HepG2 (cell line): ENCODE data around the gene SLC22A4. TPM values are rescaled to one million over a fixed set of nuclear protein-coding genes. Genes with fewer than 3 reads are reported as not detected.

Experiments
- ATAC-seq: fragments of 200-7000 bp; cut with Tn5 transposase; 3 replicates; pipeline ENCODE4 v1.9.1; 2020; ENCODE audit warnings: mild to moderate bottlenecking, moderate library complexity
- BruUV-seq: library from RNA; stranded (reverse); fragments of 400-500 nt; replicated peaks from 2 replicates; lab custom pipeline; 2021; lab: Mats Ljungman, UMichigan
- CTCF ChIA-PET: fragments of 300-600 bp; formaldehyde crosslinking; extraction: SDS; loops from one replicate; lab custom pipeline; 2021; ENCODE audit warnings: low total read pairs, inconsistent platforms, low intra/inter-chr PET ratio; lab: Yijun Ruan, JAX
- POLR2A ChIA-PET: fragments of 350-600 bp; sonication (Branson Sonifier 250); formaldehyde crosslinking; loops from one replicate; lab custom pipeline; 2020; ENCODE audit warnings: antibody characterized with exemption, inconsistent platforms; lab: Yijun Ruan, JAX
- DNase-seq: peaks from one replicate; pipeline ENCODE4 v3.0.0-alpha.2; 2015; ENCODE audit warnings: low spot score
- FAIRE-seq: peaks from 3 replicates; lab custom pipeline; 2011; peaks lifted over from hg19 to GRCh38; lab: Jason Lieb, UNC
- H2AFZ ChIP-seq: one replicate; pipeline ENCODE4 v1.6.1; 2011; ENCODE audit warnings: low read length, inconsistent platforms
- H3K27ac ChIP-seq: fragments of 300-600 bp; 3 replicates; pipeline ENCODE4 v1.8.0; 2011; ENCODE audit warnings: mixed run types, mild to moderate bottlenecking, mixed read lengths, low read length, inconsistent platforms; ENCODE audit not compliant: insufficient read depth; ENCODE audit errors: extremely low read length
- H3K27me3 ChIP-seq, 2 experiments: fragments of 200-600 bp in 1 of 2; 2 replicates in 1 of 2; 3 replicates in 1 of 2; pipeline versions ENCODE4 v1.6.0 to v1.8.0; 2011; ENCODE audit warnings: low read length in 2 of 2, mild to moderate bottlenecking in 2 of 2, moderate library complexity in 2 of 2, inconsistent platforms in 1 of 2; ENCODE audit not compliant: insufficient read depth in 2 of 2, control insufficient read depth in 1 of 2
- H3K36me3 ChIP-seq, 2 experiments: fragments of 200-600 bp in 1 of 2; replicated peaks in 1 of 2; 2 replicates in 1 of 2; 3 replicates in 1 of 2; pipeline versions ENCODE4 v1.5.1 to v1.8.0; 2011; ENCODE audit warnings: low read length in 2 of 2, inconsistent platforms in 1 of 2; ENCODE audit not compliant: insufficient read depth in 2 of 2, control insufficient read depth in 1 of 2
- H3K4me1 ChIP-seq: 2 replicates; pipeline ENCODE4 v1.5.1; 2012; ENCODE audit warnings: low read length, inconsistent platforms; ENCODE audit not compliant: insufficient read depth
- H3K4me2 ChIP-seq: 2 replicates; pipeline ENCODE4 v1.6.0; 2011; ENCODE audit warnings: low read depth, low read length, inconsistent platforms
- H3K4me3 ChIP-seq, 3 experiments: fragments of 200-600 bp in 1 of 3; sonication (generic), shearing (Covaris generic) in 1 of 3; replicated peaks in 1 of 3; 2 replicates each; pipeline ENCODE4 v1.5.1; 2011 to 2016; ENCODE audit warnings: low read length in 3 of 3, inconsistent platforms in 2 of 3, low read depth in 2 of 3, mild to moderate bottlenecking in 2 of 3, control low read depth in 1 of 3, mixed read lengths in 1 of 3; ENCODE audit not compliant: insufficient read depth in 1 of 3
- H3K79me2 ChIP-seq: one replicate; pipeline ENCODE4 v1.6.1; 2011; ENCODE audit warnings: low read length, inconsistent platforms; ENCODE audit not compliant: insufficient read depth
- H3K9ac ChIP-seq: 2 replicates; pipeline ENCODE4 v1.6.0; 2011; ENCODE audit warnings: mild to moderate bottlenecking, low read depth, low read length, inconsistent platforms; ENCODE audit not compliant: insufficient read depth
- H3K9me3 ChIP-seq: 2 replicates; pipeline ENCODE4 v1.5.1; 2012; ENCODE audit warnings: mild to moderate bottlenecking, low read length
- H4K20me1 ChIP-seq: 2 replicates; pipeline ENCODE4 v1.6.0; 2011; ENCODE audit warnings: inconsistent platforms, mild to moderate bottlenecking, low read length, moderate library complexity; ENCODE audit not compliant: insufficient read depth
- ATF7-NPFF ChIP-seq: sonication (generic); formaldehyde crosslinking; IDR thresholded peaks from 2 replicates; pipeline ENCODE4 v1.8.1; 2023; ENCODE audit warnings: mild to moderate bottlenecking, low read depth, missing genetic modification reagents, moderate library complexity
- CC2D1A ChIP-seq: sonication (generic); formaldehyde crosslinking; IDR thresholded peaks from 2 replicates; pipeline ENCODE4 v1.8.1; 2023; ENCODE audit warnings: mild to moderate bottlenecking, missing genetic modification reagents
- CREB3 ChIP-seq: sonication (generic); formaldehyde crosslinking; IDR thresholded peaks from 2 replicates; pipeline ENCODE4 v1.5.0; 2020; ENCODE audit warnings: missing genetic modification reagents
- DNMT3B ChIP-seq: conservative IDR thresholded peaks from 2 replicates; pipeline ENCODE4 v1.6.1; 2016; ENCODE audit warnings: missing biosample characterization, control low read depth
- ELF1 ChIP-seq: sonication (generic); formaldehyde crosslinking; IDR thresholded peaks from 2 replicates; pipeline ENCODE4 v1.4.0; 2020; ENCODE audit warnings: missing genetic modification reagents
- IRF1 ChIP-seq: sonication (generic); formaldehyde crosslinking; IDR thresholded peaks from 2 replicates; pipeline ENCODE4 v1.4.0; 2020; ENCODE audit warnings: low read depth, mild to moderate bottlenecking, missing genetic modification reagents
- KLF11 ChIP-seq: IDR thresholded peaks from 2 replicates; pipeline ENCODE4 v1.6.1; 2016; ENCODE audit warnings: missing compliant biosample characterization
- PHF21A ChIP-seq: sonication (generic); formaldehyde crosslinking; IDR thresholded peaks from 2 replicates; pipeline ENCODE4 v1.5.0; 2020; ENCODE audit warnings: mild to moderate bottlenecking, missing genetic modification reagents
- PHF5A ChIP-seq: IDR thresholded peaks from one replicate; pipeline ENCODE4 v1.6.1; 2018; ENCODE audit warnings: low read depth, missing genetic modification reagents; ENCODE audit not compliant: unreplicated experiment
- RFXANK ChIP-seq: IDR thresholded peaks from 2 replicates; pipeline ENCODE4 v1.6.1; 2016
- TBX2 ChIP-seq: sonication (generic); formaldehyde crosslinking; IDR thresholded peaks from 2 replicates; pipeline ENCODE4 v1.5.0; 2020; ENCODE audit warnings: missing genetic modification reagents, mild to moderate bottlenecking, borderline replicate concordance
- ZNF281 ChIP-seq: sonication (generic); formaldehyde crosslinking; IDR thresholded peaks from 2 replicates; pipeline ENCODE4 v1.4.0; 2020; ENCODE audit warnings: missing genetic modification reagents, borderline replicate concordance
- ZNF292 ChIP-seq: sonication (generic); formaldehyde crosslinking; IDR thresholded peaks from 2 replicates; pipeline ENCODE4 v1.8.1; 2022; ENCODE audit warnings: mild to moderate bottlenecking, low read depth, missing genetic modification reagents, borderline replicate concordance
- ZNF343 ChIP-seq: sonication (generic); formaldehyde crosslinking; IDR thresholded peaks from 2 replicates; pipeline ENCODE4 v1.4.0; 2020; ENCODE audit warnings: mild to moderate bottlenecking, missing genetic modification reagents
- ZNF510 ChIP-seq: sonication (generic); formaldehyde crosslinking; IDR thresholded peaks from 2 replicates; pipeline ENCODE4 v1.4.0; 2020; ENCODE audit warnings: low read depth, mild to moderate bottlenecking, missing genetic modification reagents
- ZNF800 ChIP-seq: sonication (generic); formaldehyde crosslinking; IDR thresholded peaks from 2 replicates; pipeline ENCODE4 v1.4.0; 2020; ENCODE audit warnings: missing genetic modification reagents
- WGBS: methylation state at CpG from one replicate; pipeline ENCODE4 v1.1.6; 2017; ENCODE audit warnings: low lambda C conversion rate; 5-methylcytosine and 5-hydroxymethylcytosine counted together
- in situ Hi-C: cut with HindIII; loops from 2 replicates; pipeline ENCODE4 v1.10.0; 2017; ENCODE audit warnings: low pct_unique_long_range_greater_than_20kb; ENCODE audit not compliant: extremely low pct_ligation_motif_present
- intact Hi-C: fragments of 100-400 bp; cut with micrococcal nuclease; formaldehyde crosslinking; loops from one replicate; pipeline ENCODE4 v1.10.0; 2022; ENCODE audit not compliant: unreplicated experiment
- polyA plus RNA-seq, 8 experiments: library from polyadenylated mRNA; depleted of rRNA in 3 of 8; stranded (reverse) in 7 of 8; unstranded in 1 of 8; fragments of >200 nt; fragmentation: Illumina TruSeq in 4 of 8; extraction: Trizol in 4 of 8; gene quantifications; 2 replicates each; pipeline versions ENCODE4 v1.2.1 to v1.2.3, GENCODE V29; 2011 to 2016; ENCODE audit warnings: low read depth in 4 of 8, missing spikeins in 1 of 8, mixed read lengths in 1 of 8; ENCODE audit not compliant: insufficient read depth in 1 of 8
- total RNA-seq, 5 experiments: library from RNA; depleted of rRNA; stranded (reverse); fragments of >200 nt; fragmentation: Illumina TruSeq; extraction: Trizol; gene quantifications; 2 replicates each; pipeline ENCODE4 v1.2.3, GENCODE V29; 2016; ENCODE audit warnings: low read depth in 1 of 5

The SLC22A4 gene
- total and polyA plus RNA-seq, 2 of the 13 experiments (the other 11 are each of a cell fraction or from before 2014, with no cell fraction given) = 0.33 to 0.62 TPM

GRCh38 chr5:132270335-132270665, 23.9 kb upstream of the SLC22A4 start:
- no peak overlapping the region for H3K4me2 ChIP-seq
- TF ChIP-seq RFXANK = no peak
- no peak for TF ChIP-seq ATF7-NPFF (CRISPR knock-in tag)
- no peak for TF ChIP-seq PHF5A
- TF ChIP-seq ZNF281 (CRISPR knock-in tag) = no peak
- no peak for TF ChIP-seq ZNF292 (CRISPR knock-in tag)
- no peak for TF ChIP-seq CC2D1A (CRISPR knock-in tag)
- TF ChIP-seq DNMT3B = no peak
- no peak for TF ChIP-seq KLF11 (CRISPR knock-in tag)
- no peak for TF ChIP-seq CREB3 (CRISPR knock-in tag)
- no peak for TF ChIP-seq ZNF510
- TF ChIP-seq ZNF800 = no peak
- TF ChIP-seq TBX2 (CRISPR knock-in tag) = no peak
- TF ChIP-seq IRF1 = no peak
- no peak for TF ChIP-seq ELF1 (CRISPR knock-in tag)
- no peak for TF ChIP-seq ZNF343
- no peak for TF ChIP-seq PHF21A
- TF ChIP-seq, all 625 proteins: peak for 0
- Histone ChIP-seq H4K20me1 (no peaks in the 10 kb centered on the region), H3K9me3 (no peaks in the 10 kb centered on the region), H3K4me1 (peaks cover 57% of the 10 kb centered on the region), H3K79me2 (no peaks in the 10 kb centered on the region), H2AFZ (no peak overlapping the region), H3K27me3 (no peaks in the 10 kb centered on the region), H3K4me3 (no peak overlapping the region), H3K27ac (no peak overlapping the region), H3K9ac (no peak overlapping the region), H3K36me3 (no peaks in the 10 kb centered on the region)
- FAIRE-seq (no peak), ATAC-seq (no peak; the same call in 2 of the 3 replicates), DNase-seq (no peak)
- WGBS = 63% methylated on average over 1 of the region's 1 CpG
- ChIA-PET CTCF (no interaction called here), POLR2A (interaction anchor here (3.3 kb wide), 1 partner anchor 23 kb away, joined by 12 read pairs; the partner anchor contains the start of gene SLC22A4)
- in situ Hi-C loops = no loop called here
- no TSS peak for BruUV-seq
- intact Hi-C loops = loop anchor here (5.0 kb wide), 1 partner anchor 97 kb away; the partner anchor contains the start of gene SLC22A5
